ENCODE data around the gene CCDC170. TPM values are rescaled to one million over a fixed set of nuclear protein-coding genes. Genes with fewer than 3 reads are reported as not detected.

Gene CCDC170
- total RNA-seq, 1 experiment from 2014 or later, result not detected

- CTCF ChIA-PET, result no interaction called here
- in situ Hi-C loops (cut with HindIII; ENCODE audit: low pct_unique_long_range_greater_than_20kb, low sequenced_read_pairs), result no loop called here
- Histone ChIP-seq H3K36me3 (ENCODE audit: control insufficient read depth, insufficient read depth, low read length) (no peaks in the 10 kb centered on the region), H3K9me3 (ENCODE audit: control insufficient read depth, insufficient read depth, low read depth, low read length) (no peaks in the 10 kb centered on the region), H3K4me1 (ENCODE audit: control insufficient read depth, insufficient read depth, low read length) (peaks cover 2% of the 10 kb centered on the region; the same call in 1 of the 2 replicates), H3K27me3 (ENCODE audit: control insufficient read depth, insufficient read depth, low read length) (no peaks in the 10 kb centered on the region), H3K27ac (ENCODE audit: low read length) (no peak overlapping the region), H3K4me3 (ENCODE audit: low read depth in 2 of 2, low read length in 2 of 2) (no peak overlapping the region)
- no peak for ATAC-seq
- DNase-seq (ENCODE audit: low read depth, low spot score), result no peak
- intact Hi-C loops (cut with micrococcal nuclease; ENCODE audit: unreplicated experiment), result no loop called here
- BruUV-seq (replicated peaks), result no TSS peak
- TF ChIP-seq TCF7L2 (IDR thresholded peaks at IDR 0.05; ENCODE audit: low read depth, low read length), result no peak
- no peak for TF ChIP-seq POLR2AphosphoS5 (IDR thresholded peaks at IDR 0.05; ENCODE audit: low read depth, low read length)
- no peak for TF ChIP-seq REST (IDR thresholded peaks at IDR 0.05; ENCODE audit: insufficient read depth in 1 of 2, low read depth in 2 of 2, low read length in 1 of 2)
- TF ChIP-seq SIN3A (IDR thresholded peaks at IDR 0.05; ENCODE audit: borderline replicate concordance, insufficient read depth, low read depth, low read length), result no peak
- no peak for TF ChIP-seq CTCF (IDR thresholded peaks at IDR 0.05)
- POLR2A ChIA-PET, result no interaction called here
Observed at GRCh38 chr6:151632415-151632987, 138.7 kb downstream of the CCDC170 start.

DNA sequence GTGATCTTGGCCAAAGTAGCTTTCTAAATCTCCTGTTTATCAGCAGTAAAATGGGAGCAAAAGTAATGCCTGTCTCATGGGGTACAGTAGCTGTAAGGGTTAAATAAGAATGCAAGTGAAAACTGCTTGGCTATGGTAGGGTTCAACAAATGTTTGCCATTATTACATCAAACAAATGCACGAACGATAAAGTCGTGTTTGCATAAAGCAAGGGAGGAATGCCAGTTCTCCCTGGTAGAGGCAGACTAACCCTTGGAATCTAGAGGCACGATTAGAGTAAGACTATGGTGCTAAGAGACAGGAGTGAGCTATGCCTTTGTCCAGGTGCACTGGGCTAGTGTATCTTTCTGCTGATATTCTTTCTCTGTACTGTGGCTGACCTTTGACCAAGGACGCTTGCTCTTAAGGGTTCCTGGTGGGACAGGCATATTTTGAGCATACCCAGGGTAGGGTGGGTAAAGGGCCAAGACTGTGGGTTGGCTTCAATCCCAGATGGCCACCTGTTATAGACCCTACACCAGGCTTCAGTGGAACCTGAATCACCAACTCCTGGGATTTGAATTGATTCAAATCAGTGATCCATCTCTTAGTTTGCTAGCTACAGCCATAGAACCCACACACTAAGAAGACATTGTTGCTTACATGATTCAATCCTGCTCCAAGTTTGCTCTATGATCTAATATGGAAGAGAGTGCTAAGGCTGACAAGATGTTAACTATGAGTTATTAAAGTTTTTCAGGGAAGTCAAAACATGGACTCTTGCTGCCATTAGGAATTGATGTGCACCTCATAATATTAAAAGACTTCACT lies 139.9 kb downstream of the CCDC170 start:
- H3K36me3 ChIP-seq (ENCODE audit: control insufficient read depth, insufficient read depth, low read length), result no peaks in the 10 kb centered on the region
- H3K27me3 ChIP-seq (ENCODE audit: control insufficient read depth, insufficient read depth, low read length), result no peaks in the 10 kb centered on the region
- DNase-seq (ENCODE audit: low read depth, low spot score) (no peak), ATAC-seq (no peak)
- BruUV-seq (replicated peaks), result no TSS peak
- H3K9me3 ChIP-seq (ENCODE audit: control insufficient read depth, insufficient read depth, low read depth, low read length), result no peaks in the 10 kb centered on the region
- H3K4me1 ChIP-seq (ENCODE audit: control insufficient read depth, insufficient read depth, low read length), result no peaks in the 10 kb centered on the region
- H3K4me3 ChIP-seq (ENCODE audit: low read depth in 2 of 2, low read length in 2 of 2), result no peak overlapping the region
- intact Hi-C loops (cut with micrococcal nuclease; ENCODE audit: unreplicated experiment), result no loop called here
- TF ChIP-seq CTCF (IDR thresholded peaks at IDR 0.05) (no peak), POLR2AphosphoS5 (IDR thresholded peaks at IDR 0.05; ENCODE audit: low read depth, low read length) (no peak), REST (IDR thresholded peaks at IDR 0.05; ENCODE audit: insufficient read depth in 1 of 2, low read depth in 2 of 2, low read length in 1 of 2) (no peak), SIN3A (IDR thresholded peaks at IDR 0.05; ENCODE audit: borderline replicate concordance, insufficient read depth, low read depth, low read length) (no peak), TCF7L2 (IDR thresholded peaks at IDR 0.05; ENCODE audit: low read depth, low read length) (no peak)
- in situ Hi-C loops (cut with HindIII; ENCODE audit: low pct_unique_long_range_greater_than_20kb, low sequenced_read_pairs), result no loop called here
- POLR2A ChIA-PET, result no interaction called here
- H3K27ac ChIP-seq (ENCODE audit: low read length), result no peak overlapping the region
- CTCF ChIA-PET, result no interaction called here

Data from Panc1 (cell line).